CD4-positive, alpha-beta T cell (primary cell): ENCODE data around the gene SATB2. TPM values are rescaled to one million over a fixed set of nuclear protein-coding genes. Genes with fewer than 3 reads are reported as not detected.

Experiments
- ATAC-seq: fragments of 200-7000 bp; cut with Tn5 transposase; one replicate; pipeline ENCODE4 v1.10.0; 2022; ENCODE audit warnings: mild to moderate bottlenecking; ENCODE audit not compliant: poor library complexity
- CTCF ChIA-PET: fragments of 350-600 bp; sonication (Branson Sonifier 250); formaldehyde crosslinking; loops from one replicate; lab custom pipeline; 2021; ENCODE audit warnings: antibody characterized with exemption, inconsistent platforms; lab: Charles Lee
- POLR2A ChIA-PET: fragments of 350-600 bp; sonication (Branson Sonifier 250); formaldehyde crosslinking; loops from one replicate; lab custom pipeline; 2021; ENCODE audit warnings: antibody characterized with exemption, inconsistent platforms; lab: Charles Lee
- DNase-seq, 14 experiments: peaks; one replicate each; pipeline ENCODE4 v3.0.0-alpha.2; 2013 to 2020; ENCODE audit warnings: mixed read lengths in 2 of 14
- H3K27ac ChIP-seq, 2 donors: one replicate each; pipeline versions ENCODE4 v1.5.1 to v1.7.0; 2013; ENCODE audit warnings: low read length in 2 of 2, low read depth in 1 of 2, mild to moderate bottlenecking in 1 of 2
- H3K27me3 ChIP-seq, 2 experiments: 1 replicate in 1 of 2; 2 replicates in 1 of 2; pipeline versions ENCODE4 v1.6.1 to v1.7.0; 2013; ENCODE audit warnings: low read length in 2 of 2, control low read depth in 1 of 2, mild to moderate bottlenecking in 1 of 2, moderate library complexity in 1 of 2; ENCODE audit not compliant: insufficient read depth in 2 of 2, control insufficient read depth in 1 of 2
- H3K36me3 ChIP-seq: one replicate; pipeline ENCODE4 v1.6.1; 2013; ENCODE audit warnings: low read length, control low read depth; ENCODE audit not compliant: insufficient read depth
- H3K4me1 ChIP-seq: one replicate; pipeline ENCODE4 v1.6.1; 2013; ENCODE audit warnings: low read length, control low read depth; ENCODE audit not compliant: insufficient read depth
- H3K4me3 ChIP-seq: one replicate; pipeline ENCODE4 v1.5.1; 2013; ENCODE audit warnings: mild to moderate bottlenecking, low read length, moderate library complexity
- H3K9me3 ChIP-seq, 2 experiments: 1 replicate in 1 of 2; 2 replicates in 1 of 2; pipeline versions ENCODE4 v1.6.1 to v1.7.0; 2013; ENCODE audit warnings: low read length in 2 of 2, mild to moderate bottlenecking in 2 of 2, control low read depth in 1 of 2, moderate library complexity in 1 of 2; ENCODE audit not compliant: control insufficient read depth in 1 of 2, insufficient read depth in 1 of 2
- H3K27ac Mint-ChIP-seq: one replicate; pipeline ENCODE4 v1.8.0; 2020; ENCODE audit warnings: mixed read lengths
- H3K27me3 Mint-ChIP-seq: one replicate; pipeline ENCODE4 v1.8.0; 2021; ENCODE audit warnings: mixed read lengths
- H3K36me3 Mint-ChIP-seq: one replicate; pipeline ENCODE4 v1.8.0; 2021; ENCODE audit warnings: low read depth, mixed read lengths
- H3K4me1 Mint-ChIP-seq: one replicate; pipeline ENCODE4 v1.8.0; 2021; ENCODE audit warnings: low read depth, mixed read lengths
- H3K4me3 Mint-ChIP-seq: one replicate; pipeline ENCODE4 v1.8.0; 2020; ENCODE audit warnings: mild to moderate bottlenecking, mixed read lengths
- H3K9me3 Mint-ChIP-seq: one replicate; pipeline ENCODE4 v1.8.0; 2020; ENCODE audit warnings: mixed read lengths
- CTCF ChIP-seq: fragments of 200-600 bp; IDR thresholded peaks from one replicate; pipeline ENCODE4 v1.8.0; 2022; ENCODE audit warnings: antibody characterized with exemption, mild to moderate bottlenecking
- intact Hi-C, 2 experiments: fragments of 100-400 bp; cut with DNase I in 1 of 2; cut with micrococcal nuclease in 1 of 2; formaldehyde crosslinking; loops; one replicate each; pipeline versions ENCODE4 v1.15.1 to v1.9.0; 2023 to 2025; cut with DNase I, micrococcal nuclease
- total RNA-seq, 174 experiments: library from RNA in 2 of 174; stranded (reverse) in 2 of 174; gene quantifications; one replicate each; pipeline ENCODE4 v1.2.3 and lab custom pipeline; 2021 to 2026

SATB2 gene
- total RNA-seq, 2 experiments from 2014 or later: not detected

- H3K27me3 ChIP-seq: no peaks in the 10 kb centered on the region
- H3K4me1 Mint-ChIP-seq: no peaks in the 10 kb centered on the region
These were observed 135.6 kb downstream of the SATB2 start for GRCh38 chr2:199322151-199322550.

GRCh38 chr2:199317646-199318045 lies 140.1 kb downstream of the SATB2 start:
- ATAC-seq: no peak
- no peaks in the 10 kb centered on the region for H3K36me3 Mint-ChIP-seq

More at GRCh38 chr2:199322151-199322550, 135.6 kb downstream of the SATB2 start:
- no peak for TF ChIP-seq CTCF
- no peaks in the 10 kb centered on the region for H3K4me1 ChIP-seq
- H3K9me3 ChIP-seq: no peaks in the 10 kb centered on the region
- H3K36me3 Mint-ChIP-seq: no peaks in the 10 kb centered on the region
- DNase-seq: no peak
- ATAC-seq: no peak
- H3K4me3 Mint-ChIP-seq: no peak overlapping the region
- no peaks in the 10 kb centered on the region for H3K36me3 ChIP-seq
- CTCF ChIA-PET: no interaction called here
- no peak overlapping the region for H3K4me3 ChIP-seq
- no peak overlapping the region for H3K27ac Mint-ChIP-seq
- no peak overlapping the region for H3K27ac ChIP-seq
- POLR2A ChIA-PET: no interaction called here
- intact Hi-C loops: no loop called here
- H3K27me3 Mint-ChIP-seq: peaks cover 6% of the 10 kb centered on the region
- no peaks in the 10 kb centered on the region for H3K9me3 Mint-ChIP-seq

GRCh38 chr2:199316851-199317250 lies 140.9 kb downstream of the SATB2 start:
- no peak overlapping the region for H3K4me3 Mint-ChIP-seq
- no peak overlapping the region for H3K27ac Mint-ChIP-seq
- H3K27me3 Mint-ChIP-seq: peaks cover 6% of the 10 kb centered on the region
- no peak for TF ChIP-seq CTCF
- H3K36me3 Mint-ChIP-seq: no peaks in the 10 kb centered on the region
- intact Hi-C loops: no loop called here
- ATAC-seq: no peak
- Histone ChIP-seq H3K9me3 (no peaks in the 10 kb centered on the region), H3K36me3 (no peaks in the 10 kb centered on the region), H3K27ac (no peak overlapping the region), H3K4me1 (no peaks in the 10 kb centered on the region), H3K4me3 (no peak overlapping the region), H3K27me3 (no peaks in the 10 kb centered on the region)
- no peaks in the 10 kb centered on the region for H3K9me3 Mint-ChIP-seq
- ChIA-PET POLR2A (no interaction called here), CTCF (no interaction called here)
- no peak for DNase-seq
- no peaks in the 10 kb centered on the region for H3K4me1 Mint-ChIP-seq

More at GRCh38 chr2:199317646-199318045, 140.1 kb downstream of the SATB2 start:
- Mint-ChIP-seq H3K4me1 (no peaks in the 10 kb centered on the region), H3K9me3 (no peaks in the 10 kb centered on the region), H3K27me3 (peaks cover 6% of the 10 kb centered on the region), H3K4me3 (no peak overlapping the region), H3K27ac (no peak overlapping the region)
- no peaks in the 10 kb centered on the region for H3K27me3 ChIP-seq
- no peaks in the 10 kb centered on the region for H3K9me3 ChIP-seq
- intact Hi-C loops: no loop called here
- ChIA-PET CTCF (no interaction called here), POLR2A (no interaction called here)
- H3K4me1 ChIP-seq: no peaks in the 10 kb centered on the region
- DNase-seq: no peak
- H3K27ac ChIP-seq: no peak overlapping the region
- TF ChIP-seq CTCF: no peak
- H3K4me3 ChIP-seq: no peak overlapping the region
- no peaks in the 10 kb centered on the region for H3K36me3 ChIP-seq
